Suppressor macrophage (primary cell): ENCODE results near the gene TP53.

Source experiments
- DNase-seq, 4 experiments: peaks; one replicate each; pipeline ENCODE4 v3.0.0-alpha.2; 2020 to 2022

The TP53 gene

DNA sequence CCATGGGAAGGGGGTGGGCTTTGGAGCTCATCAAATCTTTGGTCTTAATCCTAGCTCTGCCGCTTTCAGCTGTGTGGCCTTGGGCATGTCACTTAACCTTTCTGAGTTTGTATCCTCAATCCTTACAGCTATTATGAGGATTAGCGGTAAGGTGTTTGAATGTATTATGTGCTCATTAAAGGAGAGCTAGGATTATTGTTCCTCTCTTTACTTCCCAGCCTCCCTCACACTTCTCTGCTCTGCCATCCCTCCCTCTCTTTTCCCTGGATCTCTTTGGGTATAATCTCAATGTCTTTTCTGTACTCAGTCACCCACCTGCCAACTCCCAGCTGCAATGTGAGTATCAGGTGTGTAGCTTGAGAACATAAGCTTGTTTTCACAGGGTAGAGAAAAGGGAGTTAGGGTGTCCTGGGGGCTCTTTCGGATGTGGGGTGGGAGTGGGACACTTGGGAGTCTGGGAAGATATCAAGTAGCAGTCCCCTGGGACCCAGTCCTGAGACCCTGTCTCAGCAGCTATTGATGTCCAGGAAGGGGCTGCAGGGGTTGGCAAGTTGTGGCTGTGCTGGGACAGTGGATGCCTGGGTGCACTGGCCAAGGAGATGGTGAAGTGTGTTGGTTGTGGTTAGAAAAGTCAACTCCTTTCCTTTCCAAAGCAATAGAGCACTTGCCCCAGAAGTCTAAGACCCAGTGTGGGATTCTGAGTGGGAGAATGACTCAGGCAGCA is 19.5 kb upstream of the TP53 start:
- DNase-seq, result no peak

- no peak for DNase-seq
These were observed 18.3 kb upstream of the TP53 start for GRCh38 chr17:7705269-7706255.

DNA sequence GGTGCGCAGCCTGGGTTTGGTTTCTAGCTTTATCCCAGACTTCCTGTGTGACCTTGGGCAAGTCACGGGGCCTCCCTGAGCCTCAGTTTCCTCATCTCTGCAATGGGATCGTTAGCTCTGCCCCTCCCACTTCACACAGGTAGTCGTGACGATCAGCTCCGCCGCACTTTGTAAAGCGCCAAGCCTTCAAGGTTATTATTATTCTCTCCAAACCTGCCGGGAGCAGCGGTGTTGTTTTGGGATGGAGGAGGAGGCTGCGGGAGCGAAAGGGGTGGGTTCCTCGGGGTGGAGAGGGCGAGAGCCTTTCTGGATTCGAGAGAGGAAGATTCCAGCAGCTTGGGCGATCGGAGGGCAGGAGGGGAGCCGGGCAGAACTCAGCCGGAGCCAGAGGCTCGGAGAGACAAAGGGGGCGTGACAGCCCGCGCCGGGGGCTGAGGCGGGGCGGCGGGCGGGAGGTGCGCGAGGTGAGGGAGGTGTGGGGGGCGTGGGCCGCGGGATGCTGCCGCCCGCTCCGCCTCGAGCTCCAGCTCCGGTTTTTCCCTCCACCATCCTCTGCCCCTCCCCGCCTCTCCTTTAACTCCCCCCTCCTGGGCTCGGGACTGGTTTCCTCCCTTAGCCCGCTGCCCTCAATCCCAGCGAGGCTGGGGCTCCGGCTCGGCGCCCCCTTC is 17.4 kb upstream of the TP53 start, which contains the start of gene EFNB3:
EFNB3 (plus strand) TSS at position 602 of the 668 bp plus-strand sequence. CDS start 397 bp downstream, outside the sequence.
- DNase-seq, result no peak

GRCh38 chr17:7703584-7704479 is 16.5 kb upstream of the TP53 start:
- DNase-seq, result no peak

DNA sequence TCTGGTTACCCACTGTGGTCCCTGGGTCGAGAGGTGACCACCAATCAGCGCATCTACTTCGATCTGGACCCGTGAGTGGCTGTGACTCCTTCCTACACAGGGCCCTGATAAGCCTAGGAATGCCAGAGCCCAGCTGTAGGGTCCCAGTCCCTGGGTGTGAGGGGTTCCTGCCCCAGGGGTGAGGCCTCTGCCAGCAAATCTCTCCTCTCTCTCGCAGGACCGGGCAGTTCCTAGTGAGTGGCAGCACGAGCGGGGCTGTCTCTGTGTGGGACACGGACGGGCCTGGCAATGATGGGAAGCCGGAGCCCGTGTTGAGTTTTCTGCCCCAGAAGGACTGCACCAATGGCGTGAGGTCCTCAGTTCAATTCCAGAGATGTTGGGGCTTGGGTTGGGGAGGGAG is 15.5 kb upstream of the TP53 start:
- no peak for DNase-seq

DNA sequence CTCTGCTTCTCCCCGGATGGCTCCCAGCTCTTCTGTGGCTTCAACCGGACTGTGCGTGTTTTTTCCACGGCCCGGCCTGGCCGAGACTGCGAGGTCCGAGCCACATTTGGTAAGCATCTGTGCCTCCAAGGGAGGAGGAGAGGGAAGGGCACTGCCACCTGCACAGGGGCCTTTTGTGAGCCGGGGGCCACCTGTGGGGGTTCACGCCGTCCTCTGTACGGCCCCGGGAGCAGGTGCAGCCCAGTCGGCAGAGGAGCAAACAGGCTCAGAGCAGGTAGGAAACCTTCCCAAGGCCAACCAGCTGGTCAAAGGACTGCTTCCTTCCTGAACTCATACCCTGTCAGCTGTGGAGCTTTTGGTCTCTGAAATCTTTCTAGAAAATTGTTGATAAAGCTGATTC is 14.4 kb upstream of the TP53 start:
- DNase-seq, result no peak

- no peak for DNase-seq
These were observed 13.2 kb upstream of the TP53 start for GRCh38 chr17:7700510-7700909.

DNA sequence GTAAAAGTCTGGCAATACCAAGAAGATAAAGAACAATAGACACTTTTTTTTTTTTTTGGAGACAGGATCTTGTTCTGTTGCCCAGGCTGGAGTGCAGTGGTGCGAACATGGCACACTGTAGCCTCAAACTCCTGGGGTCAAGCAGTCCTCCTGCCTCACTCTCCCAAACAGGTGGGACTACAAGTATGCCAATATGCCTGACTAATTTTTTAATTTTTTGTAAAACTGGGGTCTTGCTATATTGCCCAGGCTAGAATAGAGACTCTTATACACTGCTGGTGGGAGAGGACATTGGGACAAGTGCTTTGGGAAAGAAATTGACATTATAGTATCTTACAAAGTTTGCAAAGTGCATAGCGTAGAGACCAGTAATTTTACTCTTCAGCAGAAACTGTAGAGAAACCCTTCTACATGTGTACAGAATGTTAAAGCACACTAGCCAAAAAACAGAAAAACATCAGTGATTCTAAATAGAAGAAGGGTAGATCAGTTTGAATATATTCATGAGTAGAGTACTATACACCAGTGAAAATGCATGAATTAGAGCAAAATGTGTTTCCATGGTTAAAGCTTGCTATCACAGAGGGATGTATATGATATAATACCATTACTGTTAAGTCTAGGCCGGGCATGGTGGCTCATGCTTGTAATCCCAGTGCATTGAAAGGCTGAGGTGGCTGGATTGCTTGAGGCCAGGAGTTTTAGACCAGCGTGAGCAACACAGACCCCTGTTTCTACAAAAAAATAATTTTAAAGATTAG is 10.7 kb upstream of the TP53 start:
- no peak for DNase-seq

- DNase-seq, result no peak
These were observed 8.3 kb upstream of the TP53 start for GRCh38 chr17:7695586-7695985.

DNA sequence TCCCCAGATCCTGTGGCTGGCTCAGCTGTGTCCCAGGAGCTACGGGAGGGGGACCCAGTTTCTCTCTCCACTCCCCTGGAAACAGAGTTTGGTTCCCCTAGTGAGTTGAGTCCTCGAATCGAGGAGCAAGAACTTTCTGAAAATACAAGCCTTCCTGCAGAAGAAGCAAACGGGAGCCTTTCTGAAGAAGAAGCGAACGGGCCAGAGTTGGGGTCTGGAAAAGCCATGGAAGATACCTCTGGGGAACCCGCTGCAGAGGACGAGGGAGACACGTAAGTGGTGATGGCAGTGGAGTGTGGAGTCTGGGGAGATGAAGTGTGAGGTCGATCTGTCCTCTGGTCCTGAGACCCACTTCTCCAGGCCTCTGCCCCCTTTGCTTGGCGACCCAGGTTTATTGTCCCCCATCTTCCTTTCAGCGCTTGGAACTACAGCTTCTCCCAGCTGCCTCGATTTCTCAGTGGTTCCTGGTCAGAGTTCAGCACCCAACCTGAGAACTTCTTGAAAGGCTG is 1.6 kb upstream of the TP53 start:
- no peak for DNase-seq

DNA sequence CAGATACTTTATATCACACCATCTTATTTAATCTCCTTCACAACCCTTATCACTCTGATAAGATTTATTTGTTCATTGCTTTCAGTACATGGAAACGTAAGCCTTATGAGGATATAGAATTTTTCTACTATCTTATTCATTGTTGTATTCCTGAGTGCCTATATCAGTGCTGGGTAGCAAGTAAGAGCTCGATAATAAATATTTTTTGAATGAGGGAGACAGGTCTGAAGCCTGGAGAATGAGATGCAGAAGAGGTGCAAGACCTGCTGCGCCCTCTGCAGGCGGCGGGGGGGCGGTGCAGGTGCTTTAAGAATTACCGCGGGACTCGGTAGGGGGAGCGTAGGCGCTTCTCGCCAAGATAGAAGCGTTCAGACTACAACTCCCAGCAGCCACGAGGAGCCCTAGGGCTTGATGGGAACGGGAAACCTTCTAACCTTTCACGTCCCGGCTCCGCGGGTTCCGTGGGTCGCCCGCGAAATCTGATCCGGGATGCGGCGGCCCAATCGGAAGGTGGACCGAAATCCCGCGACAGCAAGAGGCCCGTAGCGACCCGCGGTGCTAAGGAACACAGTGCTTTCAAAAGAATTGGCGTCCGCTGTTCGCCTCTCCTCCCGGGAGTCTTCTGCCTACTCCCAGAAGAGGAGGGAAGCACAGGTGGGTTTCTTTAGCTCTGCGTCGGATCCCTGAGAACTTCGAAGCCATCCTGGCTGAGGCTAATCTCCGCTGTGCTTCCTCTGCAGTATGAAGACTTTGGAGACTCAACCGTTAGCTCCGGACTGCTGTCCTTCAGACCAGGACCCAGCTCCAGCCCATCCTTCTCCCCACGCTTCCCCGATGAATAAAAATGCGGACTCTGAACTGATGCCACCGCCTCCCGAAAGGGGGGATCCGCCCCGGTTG is 868 bp upstream of the TP53 start, which contains the start of gene WRAP53:
WRAP53 (plus strand) TSS at position 570 of the 900 bp plus-strand sequence; CDS start at position 742, 172 bp downstream.
- DNase-seq, result peak; percentile 97 to 99 (median 98)

GRCh38 chr17:7686222-7687071 is 843 bp downstream of the TP53 start:
- DNase-seq, result peak; percentile 80 to 91 (median 88)

DNA sequence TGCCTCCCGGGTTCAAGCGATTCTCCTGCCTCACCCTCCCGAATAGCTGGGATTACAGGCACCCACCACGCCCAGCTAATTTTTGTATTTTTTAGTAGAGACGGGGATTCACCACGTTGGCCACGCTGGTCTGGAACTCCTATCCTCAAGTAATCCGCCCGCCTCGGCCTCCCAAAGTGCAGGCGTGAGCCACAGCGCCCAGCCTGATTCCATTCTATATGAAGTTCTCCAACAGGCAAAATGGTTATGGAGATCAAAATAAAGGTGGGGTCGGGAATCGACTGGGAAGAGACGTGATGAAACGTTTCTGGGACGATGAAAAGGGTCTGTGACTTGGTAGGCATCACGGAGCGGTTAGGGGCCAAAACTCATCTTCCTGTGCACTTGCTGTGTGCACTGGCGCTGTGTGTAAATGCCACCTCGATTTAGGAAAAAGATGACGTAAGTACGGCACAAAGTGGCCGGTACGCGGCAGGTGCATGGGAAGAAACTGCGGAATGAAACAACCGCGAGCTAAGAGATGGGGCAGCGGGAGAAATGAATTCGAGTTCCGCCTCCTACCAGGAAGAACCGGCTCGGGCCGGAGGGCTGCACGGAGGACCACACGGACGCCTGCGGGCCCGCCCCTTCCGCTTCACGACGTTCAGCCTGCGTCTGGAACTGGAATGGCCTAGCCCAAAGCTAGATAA is 1.6 kb downstream of the TP53 start:
- DNase-seq, result peak; percentile 97 to 98 (median 98)

- no peak for DNase-seq
These were observed 2.3 kb downstream of the TP53 start for GRCh38 chr17:7684851-7685532.

DNA sequence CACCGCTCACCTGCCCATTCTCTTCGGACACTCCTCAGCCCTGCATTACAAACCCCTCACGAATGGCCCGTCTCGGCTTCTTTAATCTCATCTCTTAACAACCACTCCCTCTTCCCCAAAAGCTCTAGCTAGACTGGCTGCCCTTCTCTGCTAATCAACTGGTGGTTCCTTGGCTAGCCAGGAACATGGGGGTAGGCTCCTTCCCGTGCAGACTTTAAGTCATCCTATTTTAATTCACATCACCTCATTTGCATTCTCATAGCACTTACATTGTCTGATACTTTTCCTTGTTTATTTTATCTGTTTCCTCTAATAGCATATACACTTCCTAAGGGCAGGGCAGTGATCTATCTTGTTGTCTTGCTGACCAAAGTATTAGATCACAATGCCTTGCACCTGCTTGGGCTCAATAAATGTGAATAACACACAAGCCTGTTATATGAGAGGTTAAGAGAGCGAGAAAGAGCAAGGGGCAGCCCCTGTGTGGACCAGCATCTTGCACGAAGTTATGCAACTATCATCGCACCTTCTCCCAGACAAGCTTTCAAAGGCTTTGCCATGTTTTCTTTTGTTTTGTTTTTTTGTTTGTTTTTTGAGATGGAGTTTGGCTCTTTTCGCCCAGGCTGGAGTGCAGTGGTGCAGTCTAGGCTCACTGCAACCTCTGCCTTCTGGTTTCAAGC is 9.8 kb downstream of the TP53 start:
- no peak for DNase-seq

DNA sequence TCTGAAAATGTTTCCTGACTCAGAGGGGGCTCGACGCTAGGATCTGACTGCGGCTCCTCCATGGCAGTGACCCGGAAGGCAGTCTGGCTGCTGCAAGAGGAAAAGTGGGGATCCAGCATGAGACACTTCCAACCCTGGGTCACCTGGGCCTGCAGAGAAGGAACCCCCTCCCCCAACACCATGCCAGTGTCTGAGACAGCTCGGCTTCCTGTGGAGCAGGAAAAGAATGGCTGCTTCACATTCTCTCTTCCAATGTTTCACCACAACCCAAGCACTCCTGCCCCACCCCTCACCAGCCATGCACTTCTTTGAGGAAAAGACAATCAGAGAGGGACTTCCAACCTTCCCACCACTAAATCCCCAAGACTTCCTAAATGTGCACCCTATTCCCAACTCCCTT is 10.8 kb downstream of the TP53 start:
- DNase-seq, result no peak

DNA sequence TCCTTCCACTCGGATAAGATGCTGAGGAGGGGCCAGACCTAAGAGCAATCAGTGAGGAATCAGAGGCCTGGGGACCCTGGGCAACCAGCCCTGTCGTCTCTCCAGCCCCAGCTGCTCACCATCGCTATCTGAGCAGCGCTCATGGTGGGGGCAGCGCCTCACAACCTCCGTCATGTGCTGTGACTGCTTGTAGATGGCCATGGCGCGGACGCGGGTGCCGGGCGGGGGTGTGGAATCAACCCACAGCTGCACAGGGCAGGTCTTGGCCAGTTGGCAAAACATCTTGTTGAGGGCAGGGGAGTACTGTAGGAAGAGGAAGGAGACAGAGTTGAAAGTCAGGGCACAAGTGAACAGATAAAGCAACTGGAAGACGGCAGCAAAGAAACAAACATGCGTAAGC is 12.4 kb downstream of the TP53 start:
- DNase-seq, result no peak
